NCI-H1092 (cell line): ENCODE measurements around the gene EPDR1.

Source experiments
- DNase-seq: peaks from one replicate; lab custom pipeline; 2025; lab: John Stamatoyannopoulos, UW

EPDR1 gene

DNA sequence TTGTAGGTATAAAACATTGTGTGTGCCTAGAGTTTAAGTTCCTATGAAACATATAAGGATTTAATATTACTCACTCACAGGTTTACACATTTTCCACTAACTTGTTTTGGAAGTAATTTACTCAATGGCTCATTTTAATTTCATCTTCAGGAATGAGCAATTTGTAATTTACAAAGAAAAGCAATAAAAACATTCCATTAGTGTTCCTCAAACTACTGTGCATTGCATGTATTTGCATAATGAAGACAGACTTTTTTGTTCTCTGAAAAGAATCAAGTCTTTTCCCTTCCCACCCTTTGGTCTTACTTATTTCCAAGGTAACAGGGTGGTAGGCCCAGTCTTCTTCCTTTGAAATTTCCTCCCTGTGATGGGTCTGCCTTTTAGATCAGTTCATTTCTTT lies 61.2 kb downstream of the EPDR1 start:
- no peak for DNase-seq

DNA sequence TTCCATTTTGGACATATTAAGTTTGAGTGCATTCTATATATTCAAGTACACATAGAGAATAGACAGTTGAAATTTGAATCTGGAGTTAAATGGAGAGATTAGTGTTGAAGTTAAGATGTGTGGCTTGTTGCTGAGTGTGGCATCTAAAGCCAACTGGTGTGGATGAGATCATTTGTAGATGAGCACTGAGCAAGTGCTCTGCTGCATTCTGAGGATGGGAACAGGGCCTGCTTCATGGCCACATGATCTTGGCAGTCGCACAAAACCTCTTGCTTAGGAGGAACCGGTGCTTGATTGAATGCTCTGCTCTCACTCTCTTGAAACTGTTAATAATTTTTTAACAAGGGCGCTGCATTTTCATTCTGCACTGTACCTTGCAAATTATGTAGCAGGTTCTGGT lies 62.0 kb downstream of the EPDR1 start:
- no peak for DNase-seq

DNA sequence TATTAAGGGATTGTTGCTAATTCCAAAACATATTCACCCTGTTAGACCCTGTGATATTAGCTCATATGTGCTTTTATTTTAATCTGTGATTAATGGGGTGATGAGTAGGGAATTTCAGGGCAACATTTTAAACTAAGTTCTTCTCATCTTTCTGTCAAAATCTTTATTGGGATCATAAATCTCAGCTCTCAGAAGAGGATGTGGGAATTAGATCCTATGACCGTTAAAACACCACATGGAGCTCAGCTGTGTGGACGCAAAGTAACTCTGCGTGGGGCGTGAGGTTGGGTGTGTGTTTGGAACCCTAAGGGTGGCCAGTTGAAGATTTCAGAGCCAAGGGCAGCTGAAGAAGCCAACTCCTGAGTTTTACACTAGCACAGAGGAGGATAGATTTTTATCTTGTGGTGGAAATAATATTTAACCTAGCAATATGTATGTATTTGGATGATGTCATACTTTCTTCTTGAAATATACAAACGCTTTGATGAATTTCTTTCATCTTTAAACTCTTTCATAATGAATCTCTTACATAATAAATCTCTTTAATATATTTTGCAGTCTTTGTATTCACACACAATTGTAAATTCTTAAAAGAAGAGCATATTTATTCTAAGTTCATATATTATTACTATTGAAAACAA lies 64.4 kb downstream of the EPDR1 start:
- no peak for DNase-seq

DNA sequence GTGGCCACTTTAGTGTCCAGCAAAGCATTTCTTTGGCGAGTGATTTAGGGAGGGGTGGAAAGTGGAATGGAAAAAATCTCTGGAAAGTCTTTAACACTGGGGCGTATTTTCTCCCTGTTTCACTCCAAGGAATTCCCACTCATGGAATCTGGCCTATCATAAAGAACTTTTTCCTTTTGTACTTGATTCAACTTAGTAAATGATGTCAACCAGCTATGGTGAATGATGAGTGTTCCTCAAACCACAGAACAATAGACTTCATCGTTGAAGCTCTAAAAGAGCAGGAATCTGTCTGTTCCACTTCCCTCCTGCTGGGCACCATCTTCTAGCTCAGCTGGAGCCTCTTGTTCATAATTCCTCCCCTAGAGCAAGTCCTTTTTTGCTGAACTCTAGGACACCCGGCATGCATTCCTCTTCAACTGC lies 66.5 kb downstream of the EPDR1 start:
- no peak for DNase-seq

DNA sequence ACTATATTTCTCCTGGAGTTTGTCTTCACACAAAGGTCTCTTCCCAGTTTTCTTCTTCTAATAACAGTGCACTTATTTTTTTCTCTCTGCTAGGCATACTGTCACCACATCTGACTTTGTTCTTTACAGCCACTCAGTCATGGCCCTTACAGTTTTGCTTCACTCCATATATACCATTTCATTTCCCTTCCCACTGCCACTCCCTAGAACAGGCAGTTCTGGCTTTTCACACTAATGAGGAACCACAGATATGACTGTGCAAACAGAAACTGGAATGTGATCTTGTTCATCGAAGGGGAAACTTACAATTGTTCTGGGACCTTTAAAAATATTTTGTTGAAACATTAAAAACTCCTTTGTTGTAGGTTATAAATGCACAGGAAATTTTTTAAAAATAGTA lies 67.3 kb downstream of the EPDR1 start:
- DNase-seq, result no peak

DNA sequence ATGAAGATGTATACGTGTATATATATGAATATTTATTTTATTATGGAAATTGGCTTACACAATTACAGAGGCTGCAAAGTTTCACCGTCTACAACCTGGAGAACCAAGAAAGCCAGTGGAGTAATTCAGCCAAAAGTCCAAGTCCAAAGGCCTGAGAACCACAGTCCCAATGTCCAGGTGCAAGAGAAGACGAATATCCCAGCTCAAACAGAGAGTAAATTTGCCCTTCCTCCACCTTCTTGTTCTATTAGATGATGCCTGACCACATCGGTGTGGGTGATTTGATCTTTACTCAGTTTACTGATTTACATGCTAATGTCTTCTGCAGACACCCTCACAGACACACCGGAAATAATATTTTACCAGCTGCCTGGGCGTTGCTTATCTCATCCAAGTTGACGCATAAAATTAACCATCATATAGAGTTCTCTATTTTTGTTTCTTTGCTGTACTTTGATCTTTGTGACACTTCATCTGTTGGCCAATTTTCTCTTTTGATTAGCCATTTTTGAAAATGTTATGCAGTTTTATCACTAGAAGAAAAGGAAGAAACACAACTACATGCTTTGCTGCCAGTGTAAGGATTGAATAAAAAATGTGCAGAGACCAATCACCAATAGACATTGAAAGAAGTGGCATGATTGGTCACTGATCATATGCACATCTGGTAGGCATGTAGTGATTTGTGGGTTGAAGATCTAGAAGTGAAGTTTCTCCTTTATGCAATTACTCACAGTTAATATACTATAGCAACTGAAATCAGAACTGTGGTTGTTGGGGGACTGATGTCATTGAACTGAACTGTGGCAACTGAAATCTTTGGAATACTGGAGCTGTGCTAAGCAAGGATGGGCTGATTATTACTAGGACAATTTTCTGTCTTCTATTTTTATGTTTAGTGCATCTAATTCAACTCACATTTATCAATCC lies 68.5 kb downstream of the EPDR1 start:
- DNase-seq, result no peak

DNA sequence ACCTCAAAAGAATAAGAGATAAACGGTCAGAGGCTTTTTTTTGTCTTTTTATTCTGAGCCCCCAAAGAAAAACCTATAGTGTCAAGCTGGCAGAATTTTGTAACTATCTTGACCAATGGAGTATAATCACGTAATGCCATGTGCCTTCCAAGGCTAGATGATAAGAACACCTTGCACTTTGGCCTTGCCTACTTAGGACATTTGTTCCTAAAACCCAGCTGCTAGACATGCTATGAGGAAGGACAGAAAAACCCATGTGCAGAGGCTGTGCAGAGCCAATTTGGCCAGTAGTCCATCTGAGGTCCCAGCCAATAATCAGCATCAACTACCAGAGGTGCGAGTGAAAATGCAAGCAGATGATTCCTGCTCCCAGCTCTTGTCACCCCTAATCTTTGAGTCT lies 69.9 kb downstream of the EPDR1 start:
- DNase-seq, result no peak

DNA sequence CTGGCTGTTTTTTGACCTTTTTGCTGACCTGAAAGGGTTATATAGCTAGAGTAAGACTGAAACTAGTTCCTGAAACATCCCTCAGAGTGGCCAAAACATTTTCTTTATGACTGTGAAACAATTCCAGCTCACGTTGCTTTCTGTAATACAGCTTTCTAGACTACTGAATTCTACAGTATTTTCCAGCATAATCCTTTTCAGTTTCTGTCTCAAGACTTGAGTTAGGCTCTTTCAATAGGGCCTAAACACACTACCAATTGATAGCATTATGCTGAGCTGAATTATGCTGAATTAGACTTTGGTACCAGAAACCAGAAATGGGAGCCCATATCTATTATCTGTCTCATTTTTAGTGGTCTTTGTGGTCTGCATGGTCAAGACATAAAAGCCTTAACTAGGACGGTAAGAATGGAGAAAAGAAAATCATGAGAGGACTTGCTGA lies 72.6 kb downstream of the EPDR1 start:
- DNase-seq, result no peak

DNA sequence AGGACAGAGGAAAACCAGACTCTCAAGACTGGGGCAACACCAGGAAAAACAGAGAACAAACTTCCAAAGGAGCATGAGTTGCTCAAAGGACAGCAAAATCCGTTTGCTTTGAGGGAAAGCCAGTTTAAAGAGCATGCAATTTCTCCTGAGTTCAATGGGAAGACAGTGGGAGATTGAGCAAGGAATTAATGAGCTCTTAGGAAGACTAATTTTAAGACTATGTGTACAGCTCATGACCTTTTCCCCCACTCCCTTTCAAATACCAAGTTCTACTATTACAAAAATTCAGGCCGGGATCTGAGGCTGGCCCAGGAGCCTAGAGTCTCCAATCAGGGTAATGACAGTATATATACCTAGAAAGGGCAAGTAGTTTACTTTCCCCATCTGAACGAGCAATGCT lies 79.2 kb downstream of the EPDR1 start:
- no peak for DNase-seq

DNA sequence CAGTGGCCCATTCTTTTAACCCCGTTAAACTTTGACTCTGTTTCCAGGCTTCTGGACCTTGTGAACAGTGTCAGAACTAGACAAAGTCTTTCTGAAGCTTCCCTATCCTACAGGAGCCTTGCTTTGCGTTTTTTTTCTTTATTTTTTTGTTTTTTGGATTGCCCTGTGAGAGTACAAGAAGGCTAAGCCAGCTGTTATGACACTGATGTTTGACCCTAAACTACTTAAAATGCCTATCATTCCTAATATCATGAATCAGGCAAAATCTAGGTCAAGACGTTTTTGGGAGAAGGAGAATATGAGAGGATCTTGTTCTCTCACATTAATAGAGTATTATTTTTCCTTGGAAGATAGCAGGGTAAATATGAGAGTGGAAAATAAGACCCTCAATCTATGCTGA lies 79.8 kb downstream of the EPDR1 start:
- no peak for DNase-seq
